ENCODE data around the gene SPEF2. TPM values are rescaled to one million over a fixed set of nuclear protein-coding genes. Genes with fewer than 3 reads are reported as not detected.

Gene SPEF2
- total and polyA plus RNA-seq, 2 donors (not counting 1 experiment from before 2014, with no cell fraction given), result 0.31 to 0.59 TPM

- Histone ChIP-seq H3K27ac (ENCODE audit: low read length in 2 of 2) (no peak overlapping the region), H3K9me3 (ENCODE audit: control extremely low read depth in 1 of 3, control insufficient read depth in 2 of 3, insufficient read depth in 1 of 3, low read length in 2 of 3) (no peaks in the 10 kb centered on the region), H3K27me3 (replicated peaks in 1 of 4; ENCODE audit: control extremely low read depth in 1 of 4, control insufficient read depth in 3 of 4, insufficient read depth in 4 of 4, low read length in 3 of 4) (no peaks in the 10 kb centered on the region), H3K4me1 (ENCODE audit: control insufficient read depth in 2 of 2, insufficient read depth in 2 of 2, low read length in 2 of 2) (no peaks in the 10 kb centered on the region), H3K4me3 (ENCODE audit: control extremely low read depth in 1 of 5, extremely low read depth in 1 of 5, insufficient read depth in 1 of 5, low read depth in 2 of 5, low read length in 4 of 5) (no peak overlapping the region), H4K20me1 (ENCODE audit: control insufficient read depth, insufficient read depth, low read length, poor library complexity, severe bottlenecking) (no peaks in the 10 kb centered on the region), H3K36me3 (replicated peaks in 1 of 2; ENCODE audit: control extremely low read depth in 1 of 2, control insufficient read depth in 1 of 2, extremely low read depth in 1 of 2, insufficient read depth in 2 of 2, low read length in 1 of 2) (no peaks in the 10 kb centered on the region), H2AFZ (ENCODE audit: insufficient read depth, low read depth, low read length, poor library complexity, severe bottlenecking) (no peak overlapping the region), H3K9ac (ENCODE audit: low read length) (no peak overlapping the region), H3K4me2 (replicated peaks; ENCODE audit: low read depth, low read length, poor library complexity, severe bottlenecking) (no peak overlapping the region), H3K79me2 (ENCODE audit: control insufficient read depth, insufficient read depth, low read length) (no peaks in the 10 kb centered on the region)
- Mint-ChIP-seq H3K27ac (no peak overlapping the region), H3K4me3 (no peak overlapping the region), H3K27me3 (no peaks in the 10 kb centered on the region), H3K4me1 (no peaks in the 10 kb centered on the region), H3K9me3 (ENCODE audit: insufficient read depth) (no peaks in the 10 kb centered on the region)
- ATAC-seq (ENCODE audit: low read depth), result no peak
- no peak for TF ChIP-seq CTCF (IDR thresholded peaks at IDR 0.05)
- no peak for TF ChIP-seq EZH2 (IDR thresholded peaks at IDR 0.05; ENCODE audit: borderline replicate concordance, insufficient read depth, low read depth, low read length, poor library complexity, severe bottlenecking)
- ChIA-PET POLR2A (no interaction called here), CTCF (interaction anchor here (0.6 kb wide), 1 partner anchor 1002 kb away, joined by 3 read pairs; no protein-coding TSS in a partner anchor)
- WGBS (ENCODE audit: insufficient coverage), result no CpG with 5 or more reads among the region's 1 CpG
- intact Hi-C loops (cut with micrococcal nuclease), result no loop called here
- DNase-seq, result no peak
These were observed 67.5 kb downstream of the SPEF2 start for GRCh38 chr5:35685161-35685560.

- DNase-seq (no peak), ATAC-seq (ENCODE audit: low read depth) (no peak)
- POLR2A ChIA-PET, result no interaction called here
- CTCF ChIA-PET, result no interaction called here
- TF ChIP-seq CTCF (IDR thresholded peaks at IDR 0.05), result no peak
- no peak for TF ChIP-seq EZH2 (IDR thresholded peaks at IDR 0.05; ENCODE audit: borderline replicate concordance, insufficient read depth, low read depth, low read length, poor library complexity, severe bottlenecking)
- H3K27ac Mint-ChIP-seq, result no peak overlapping the region
- H3K4me3 Mint-ChIP-seq, result no peak overlapping the region
- no peaks in the 10 kb centered on the region for H3K36me3 ChIP-seq (replicated peaks in 1 of 2; ENCODE audit: control extremely low read depth in 1 of 2, control insufficient read depth in 1 of 2, extremely low read depth in 1 of 2, insufficient read depth in 2 of 2, low read length in 1 of 2)
- no peaks in the 10 kb centered on the region for H3K9me3 Mint-ChIP-seq (ENCODE audit: insufficient read depth)
- WGBS (ENCODE audit: insufficient coverage), result 100% methylated on average over 1 of the region's 2 CpGs
- intact Hi-C loops (cut with micrococcal nuclease), result no loop called here
- no peaks in the 10 kb centered on the region for H3K4me1 ChIP-seq (ENCODE audit: control insufficient read depth in 2 of 2, insufficient read depth in 2 of 2, low read length in 2 of 2)
- no peak overlapping the region for H3K9ac ChIP-seq (ENCODE audit: low read length)
- H3K9me3 ChIP-seq (ENCODE audit: control extremely low read depth in 1 of 3, control insufficient read depth in 2 of 3, insufficient read depth in 1 of 3, low read length in 2 of 3), result no peaks in the 10 kb centered on the region
- H3K4me2 ChIP-seq (replicated peaks; ENCODE audit: low read depth, low read length, poor library complexity, severe bottlenecking), result no peak overlapping the region
- no peak overlapping the region for H3K27ac ChIP-seq (ENCODE audit: low read length in 2 of 2)
- no peaks in the 10 kb centered on the region for H3K27me3 Mint-ChIP-seq
- H3K4me1 Mint-ChIP-seq, result no peaks in the 10 kb centered on the region
- H4K20me1 ChIP-seq (ENCODE audit: control insufficient read depth, insufficient read depth, low read length, poor library complexity, severe bottlenecking), result no peaks in the 10 kb centered on the region
- H3K4me3 ChIP-seq (ENCODE audit: control extremely low read depth in 1 of 5, extremely low read depth in 1 of 5, insufficient read depth in 1 of 5, low read depth in 2 of 5, low read length in 4 of 5), result no peak overlapping the region
- H3K27me3 ChIP-seq (replicated peaks in 1 of 4; ENCODE audit: control extremely low read depth in 1 of 4, control insufficient read depth in 3 of 4, insufficient read depth in 4 of 4, low read length in 3 of 4), result no peaks in the 10 kb centered on the region
- H3K79me2 ChIP-seq (ENCODE audit: control insufficient read depth, insufficient read depth, low read length), result no peaks in the 10 kb centered on the region
- H2AFZ ChIP-seq (ENCODE audit: insufficient read depth, low read depth, low read length, poor library complexity, severe bottlenecking), result no peak overlapping the region
These were observed 70.3 kb downstream of the SPEF2 start for GRCh38 chr5:35687961-35688360.
